ENCODE measurements around the gene RANBP3.
"Not testable (repeated sequence)": the region's sequence is repeated elsewhere in the genome, so short reads cannot be mapped to it uniquely, and the experiment has no call there.

Gene RANBP3

GRCh38 chr19:5880196-5880595, 97.7 kb downstream of the RANBP3 start:
- DNase-seq = no peak

- no peak for DNase-seq
Observed at GRCh38 chr19:5877882-5878281, 100.1 kb downstream of the RANBP3 start.

- no peak for DNase-seq
Observed at GRCh38 chr19:5877427-5877826, 100.5 kb downstream of the RANBP3 start.

- not testable (repeated sequence) for DNase-seq
Observed at GRCh38 chr19:5874496-5874895, 103.4 kb downstream of the RANBP3 start.

- no peak for DNase-seq
Observed at GRCh38 chr19:5873617-5874199, 104.2 kb downstream of the RANBP3 start.

GRCh38 chr19:5870986-5871394, 107.0 kb downstream of the RANBP3 start:
- no peak for DNase-seq

- no peak for DNase-seq
Observed at GRCh38 chr19:5867201-5868136, 110.5 kb downstream of the RANBP3 start.
